Neural cell (in vitro differentiated cells): ENCODE results near the gene RAD51C. TPM values are rescaled to one million over a fixed set of nuclear protein-coding genes. Genes with fewer than 3 reads are reported as not detected.

Source experiments
- H2AFZ ChIP-seq: fragments of 200-600, 300-800 bp; sonication (generic), shearing (Covaris generic); 2 replicates; pipeline ENCODE4 v1.6.0; 2014; ENCODE audit warnings: low read depth, mild to moderate bottlenecking, antibody characterized with exemption, low read length, moderate library complexity
- H3F3A ChIP-seq: fragments of 200-600 bp; shearing (Covaris generic); 2 replicates; pipeline ENCODE4 v1.6.1; 2016; ENCODE audit warnings: mild to moderate bottlenecking, moderate library complexity, mixed read lengths, antibody characterized with exemption, low read length; ENCODE audit not compliant: insufficient read depth, poor library complexity, severe bottlenecking
- H3K27ac ChIP-seq: fragments of 200-600, 300-800 bp; sonication (generic), shearing (Covaris generic); 2 replicates; pipeline ENCODE4 v1.5.1; 2014; ENCODE audit warnings: mild to moderate bottlenecking, low read length, moderate library complexity
- H3K27me3 ChIP-seq: fragments of 300-800, 200-600 bp; sonication (generic), shearing (Covaris generic); 2 replicates; pipeline ENCODE4 v1.6.0; 2014; ENCODE audit warnings: mild to moderate bottlenecking, low read depth, low read length, moderate library complexity; ENCODE audit not compliant: insufficient read depth
- H3K36me3 ChIP-seq: fragments of 300-800, 200-600 bp; sonication (generic), shearing (Covaris generic); 2 replicates; pipeline ENCODE4 v1.5.1; 2014; ENCODE audit warnings: mild to moderate bottlenecking, antibody characterized with exemption, low read length, moderate library complexity; ENCODE audit not compliant: insufficient read depth
- H3K4me2 ChIP-seq: fragments of 300-800, 200-600 bp; sonication (generic), shearing (Covaris generic); 2 replicates; pipeline ENCODE4 v1.6.0; 2014; ENCODE audit warnings: mild to moderate bottlenecking, low read length
- H3K4me3 ChIP-seq: fragments of 300-800, 200-600 bp; sonication (generic), shearing (Covaris generic); 2 replicates; pipeline ENCODE4 v1.5.1; 2014; ENCODE audit warnings: mild to moderate bottlenecking, low read length, moderate library complexity
- H3K79me2 ChIP-seq: fragments of 200-600 bp; shearing (Covaris generic); replicated peaks from 2 replicates; pipeline ENCODE4 v1.6.0; 2014; ENCODE audit warnings: mild to moderate bottlenecking, low read length, moderate library complexity; ENCODE audit not compliant: insufficient read depth
- H3K9ac ChIP-seq: fragments of 300-800, 200-600 bp; sonication (generic), shearing (Covaris generic); 2 replicates; pipeline ENCODE4 v1.6.1; 2016; ENCODE audit warnings: mild to moderate bottlenecking, low read length, mixed read lengths
- H3K9me2 ChIP-seq: fragments of 200-600 bp; shearing (Covaris generic); 2 replicates; pipeline ENCODE4 v1.6.1; 2016; ENCODE audit warnings: mild to moderate bottlenecking, low read length, mixed read lengths; ENCODE audit not compliant: insufficient read depth
- H3K9me3 ChIP-seq: fragments of 200-600, 300-800 bp; sonication (generic), shearing (Covaris generic); 2 replicates; pipeline ENCODE4 v1.6.1; 2016; ENCODE audit warnings: mild to moderate bottlenecking, mixed run types, low read length, moderate library complexity, mixed read lengths
- H4K20me1 ChIP-seq: fragments of 200-600 bp; shearing (Covaris generic); 2 replicates; pipeline ENCODE4 v1.6.1; 2016; ENCODE audit warnings: mild to moderate bottlenecking, mixed run types; ENCODE audit not compliant: insufficient read depth
- EP300 ChIP-seq: fragments of 450-650 bp; conservative IDR thresholded peaks from 2 replicates; pipeline ENCODE4 v1.6.1; 2014; ENCODE audit warnings: antibody characterized with exemption, mild to moderate bottlenecking, moderate library complexity; ENCODE audit not compliant: poor library complexity, severe bottlenecking
- EZH2 ChIP-seq: fragments of 200-600, 300-800 bp; shearing (Covaris generic), sonication (generic); IDR thresholded peaks from 2 replicates; pipeline ENCODE4 v1.6.1; 2014; ENCODE audit warnings: antibody characterized with exemption, low read length, borderline replicate concordance, mild to moderate bottlenecking; ENCODE audit not compliant: insufficient read depth, poor library complexity, severe bottlenecking
- MXI1 ChIP-seq: fragments of 450-650 bp; conservative IDR thresholded peaks from 2 replicates; pipeline ENCODE4 v1.6.1; 2014; ENCODE audit warnings: antibody characterized with exemption, mild to moderate bottlenecking; ENCODE audit not compliant: poor library complexity, severe bottlenecking
- POLR2AphosphoS5 ChIP-seq: IDR thresholded peaks from 2 replicates; pipeline ENCODE4 v1.6.1; 2012
- RAD21 ChIP-seq: fragments of 450-650 bp; conservative IDR thresholded peaks from 2 replicates; pipeline ENCODE4 v1.6.1; 2014; ENCODE audit warnings: antibody characterized with exemption, mild to moderate bottlenecking, moderate library complexity
- SMC3 ChIP-seq: fragments of 450-650 bp; conservative IDR thresholded peaks from 2 replicates; pipeline ENCODE4 v1.6.1; 2014; ENCODE audit warnings: antibody characterized with exemption, mild to moderate bottlenecking, moderate library complexity; ENCODE audit not compliant: poor library complexity
- TAF1 ChIP-seq: IDR thresholded peaks from 2 replicates; pipeline ENCODE4 v1.6.1; 2012; ENCODE audit warnings: low read depth
- polyA plus RNA-seq: library from polyadenylated mRNA; depleted of rRNA; stranded (reverse); fragments of >200 nt; gene quantifications from 2 replicates; pipeline ENCODE4 v1.2.3, GENCODE V29; 2014
- TF ChIP-seq, protein P1 (sequence below): IDR thresholded peaks from 2 replicates; pipeline ENCODE4 v1.6.1; 2012; ENCODE audit warnings: borderline replicate concordance
- TF ChIP-seq, protein P2 (sequence below): fragments of 450-650 bp; IDR thresholded peaks from 2 replicates; pipeline ENCODE4 v1.5.1; 2014; ENCODE audit warnings: antibody characterized with exemption, mild to moderate bottlenecking, moderate library complexity; ENCODE audit not compliant: poor library complexity, severe bottlenecking

Gene RAD51C
- polyA plus RNA-seq, 1 donor from 2014 or later, result 25.1 TPM

DNA sequence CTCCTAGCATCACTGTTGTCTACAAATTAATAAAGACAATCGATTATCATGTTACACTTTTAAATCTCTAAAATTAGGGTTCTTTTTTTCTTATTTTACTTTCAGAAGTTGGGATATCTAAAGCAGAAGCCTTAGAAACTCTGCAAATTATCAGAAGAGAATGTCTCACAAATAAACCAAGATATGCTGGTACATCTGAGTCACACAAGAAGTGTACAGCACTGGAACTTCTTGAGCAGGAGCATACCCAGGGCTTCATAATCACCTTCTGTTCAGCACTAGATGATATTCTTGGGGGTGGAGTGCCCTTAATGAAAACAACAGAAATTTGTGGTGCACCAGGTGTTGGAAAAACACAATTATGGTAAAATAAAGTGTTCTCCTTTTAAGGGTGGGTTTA lies 2.4 kb downstream of the RAD51C start:
- no peaks in the 10 kb centered on the region for H4K20me1 ChIP-seq
- H3F3A ChIP-seq, result no peaks in the 10 kb centered on the region
- TF ChIP-seq EZH2, result no peak
- TF ChIP-seq SMC3, result no peak
- TF ChIP-seq MXI1, result no peak
- no peak for TF ChIP-seq TAF1
- TF ChIP-seq, protein P1, sequence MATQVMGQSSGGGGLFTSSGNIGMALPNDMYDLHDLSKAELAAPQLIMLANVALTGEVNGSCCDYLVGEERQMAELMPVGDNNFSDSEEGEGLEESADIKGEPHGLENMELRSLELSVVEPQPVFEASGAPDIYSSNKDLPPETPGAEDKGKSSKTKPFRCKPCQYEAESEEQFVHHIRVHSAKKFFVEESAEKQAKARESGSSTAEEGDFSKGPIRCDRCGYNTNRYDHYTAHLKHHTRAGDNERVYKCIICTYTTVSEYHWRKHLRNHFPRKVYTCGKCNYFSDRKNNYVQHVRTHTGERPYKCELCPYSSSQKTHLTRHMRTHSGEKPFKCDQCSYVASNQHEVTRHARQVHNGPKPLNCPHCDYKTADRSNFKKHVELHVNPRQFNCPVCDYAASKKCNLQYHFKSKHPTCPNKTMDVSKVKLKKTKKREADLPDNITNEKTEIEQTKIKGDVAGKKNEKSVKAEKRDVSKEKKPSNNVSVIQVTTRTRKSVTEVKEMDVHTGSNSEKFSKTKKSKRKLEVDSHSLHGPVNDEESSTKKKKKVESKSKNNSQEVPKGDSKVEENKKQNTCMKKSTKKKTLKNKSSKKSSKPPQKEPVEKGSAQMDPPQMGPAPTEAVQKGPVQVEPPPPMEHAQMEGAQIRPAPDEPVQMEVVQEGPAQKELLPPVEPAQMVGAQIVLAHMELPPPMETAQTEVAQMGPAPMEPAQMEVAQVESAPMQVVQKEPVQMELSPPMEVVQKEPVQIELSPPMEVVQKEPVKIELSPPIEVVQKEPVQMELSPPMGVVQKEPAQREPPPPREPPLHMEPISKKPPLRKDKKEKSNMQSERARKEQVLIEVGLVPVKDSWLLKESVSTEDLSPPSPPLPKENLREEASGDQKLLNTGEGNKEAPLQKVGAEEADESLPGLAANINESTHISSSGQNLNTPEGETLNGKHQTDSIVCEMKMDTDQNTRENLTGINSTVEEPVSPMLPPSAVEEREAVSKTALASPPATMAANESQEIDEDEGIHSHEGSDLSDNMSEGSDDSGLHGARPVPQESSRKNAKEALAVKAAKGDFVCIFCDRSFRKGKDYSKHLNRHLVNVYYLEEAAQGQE, result no peak
- no peak for TF ChIP-seq RAD21
- TF ChIP-seq, protein P2, sequence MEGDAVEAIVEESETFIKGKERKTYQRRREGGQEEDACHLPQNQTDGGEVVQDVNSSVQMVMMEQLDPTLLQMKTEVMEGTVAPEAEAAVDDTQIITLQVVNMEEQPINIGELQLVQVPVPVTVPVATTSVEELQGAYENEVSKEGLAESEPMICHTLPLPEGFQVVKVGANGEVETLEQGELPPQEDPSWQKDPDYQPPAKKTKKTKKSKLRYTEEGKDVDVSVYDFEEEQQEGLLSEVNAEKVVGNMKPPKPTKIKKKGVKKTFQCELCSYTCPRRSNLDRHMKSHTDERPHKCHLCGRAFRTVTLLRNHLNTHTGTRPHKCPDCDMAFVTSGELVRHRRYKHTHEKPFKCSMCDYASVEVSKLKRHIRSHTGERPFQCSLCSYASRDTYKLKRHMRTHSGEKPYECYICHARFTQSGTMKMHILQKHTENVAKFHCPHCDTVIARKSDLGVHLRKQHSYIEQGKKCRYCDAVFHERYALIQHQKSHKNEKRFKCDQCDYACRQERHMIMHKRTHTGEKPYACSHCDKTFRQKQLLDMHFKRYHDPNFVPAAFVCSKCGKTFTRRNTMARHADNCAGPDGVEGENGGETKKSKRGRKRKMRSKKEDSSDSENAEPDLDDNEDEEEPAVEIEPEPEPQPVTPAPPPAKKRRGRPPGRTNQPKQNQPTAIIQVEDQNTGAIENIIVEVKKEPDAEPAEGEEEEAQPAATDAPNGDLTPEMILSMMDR, result no peak
- TF ChIP-seq POLR2AphosphoS5, result no peak
- TF ChIP-seq EP300, result no peak
- H3K27me3 ChIP-seq, result no peaks in the 10 kb centered on the region
- no peaks in the 10 kb centered on the region for H3K36me3 ChIP-seq
- no peaks in the 10 kb centered on the region for H3K9me3 ChIP-seq
- H3K9ac ChIP-seq, result no peak overlapping the region
- H3K79me2 ChIP-seq, result no peaks in the 10 kb centered on the region
- H3K4me2 ChIP-seq, result no peak overlapping the region
- H3K4me3 ChIP-seq, result no peak overlapping the region
- H3K27ac ChIP-seq, result no peak overlapping the region
- no peak overlapping the region for H2AFZ ChIP-seq
- H3K9me2 ChIP-seq, result no peaks in the 10 kb centered on the region

DNA sequence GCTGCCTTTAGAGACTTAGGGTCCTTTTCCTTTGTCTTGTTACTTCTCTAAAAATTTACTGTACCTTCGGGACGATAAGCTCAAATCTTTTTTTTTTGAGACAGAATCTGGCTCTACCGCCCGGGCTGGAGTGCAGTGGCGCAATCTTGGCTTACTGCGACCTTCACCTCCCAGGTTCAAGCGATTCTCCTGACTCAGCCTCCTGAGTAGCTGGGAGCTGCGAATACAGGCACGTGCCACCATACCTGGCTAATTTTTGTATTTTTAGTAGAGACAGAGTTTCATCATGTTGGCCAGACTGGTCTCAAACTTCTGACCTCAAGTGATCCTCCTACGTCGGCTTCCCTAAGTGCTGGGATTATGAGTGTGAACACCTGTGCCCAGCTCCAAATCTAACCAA lies 7.4 kb downstream of the RAD51C start:
- Histone ChIP-seq H3K9ac (no peak overlapping the region), H3K27me3 (no peaks in the 10 kb centered on the region)

DNA sequence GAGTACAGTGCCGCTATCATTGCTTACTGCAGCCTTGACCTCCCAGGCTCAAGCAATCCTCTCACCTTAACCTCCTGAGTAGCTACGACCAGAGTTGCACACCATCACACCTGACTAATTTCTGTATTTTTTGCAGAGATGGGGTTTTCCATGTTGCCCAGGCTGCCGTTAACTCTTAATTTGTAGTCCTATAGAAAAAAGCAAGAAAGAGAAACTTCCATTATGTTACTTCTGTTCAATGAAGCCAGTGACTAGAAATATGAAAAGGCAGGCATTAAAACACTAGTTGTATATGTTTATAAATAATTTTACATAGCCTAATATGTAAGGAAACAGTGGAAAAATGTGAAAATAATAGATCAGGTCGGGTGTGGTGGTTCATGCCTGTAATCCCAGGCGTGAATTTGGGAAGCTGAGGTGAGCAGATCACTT lies 9.7 kb downstream of the RAD51C start:
- Histone ChIP-seq H3K9me3 (no peaks in the 10 kb centered on the region), H2AFZ (no peak overlapping the region), H3K27me3 (no peaks in the 10 kb centered on the region), H3K4me2 (no peak overlapping the region), H3K9me2 (no peaks in the 10 kb centered on the region), H3K27ac (no peak overlapping the region), H4K20me1 (no peaks in the 10 kb centered on the region), H3K79me2 (no peaks in the 10 kb centered on the region), H3F3A (no peaks in the 10 kb centered on the region), H3K36me3 (no peaks in the 10 kb centered on the region), H3K4me3 (no peak overlapping the region), H3K9ac (no peak overlapping the region)
- TF ChIP-seq EZH2 (no peak), EP300 (no peak)

More for the DNA sequence above, 7.4 kb downstream of the RAD51C start:
- no peaks in the 10 kb centered on the region for H3K9me2 ChIP-seq
- no peaks in the 10 kb centered on the region for H3F3A ChIP-seq
- no peak overlapping the region for H2AFZ ChIP-seq
- H3K27ac ChIP-seq, result no peak overlapping the region
- no peaks in the 10 kb centered on the region for H3K79me2 ChIP-seq
- no peaks in the 10 kb centered on the region for H4K20me1 ChIP-seq
- no peak overlapping the region for H3K4me2 ChIP-seq
- no peak for TF ChIP-seq TAF1
- TF ChIP-seq SMC3, result no peak
- no peaks in the 10 kb centered on the region for H3K9me3 ChIP-seq
- no peak overlapping the region for H3K4me3 ChIP-seq
- no peaks in the 10 kb centered on the region for H3K36me3 ChIP-seq
